ENCODE results near the gene NXPE4. TPM values are rescaled to one million over a fixed set of nuclear protein-coding genes. Genes with fewer than 3 reads are reported as not detected.
"Not testable (repeated sequence)": the region's sequence is repeated elsewhere in the genome, so short reads cannot be mapped to it uniquely, and the experiment has no call there.

The NXPE4 gene
- total RNA-seq, 1 donor from 2014 or later: not detected

DNA sequence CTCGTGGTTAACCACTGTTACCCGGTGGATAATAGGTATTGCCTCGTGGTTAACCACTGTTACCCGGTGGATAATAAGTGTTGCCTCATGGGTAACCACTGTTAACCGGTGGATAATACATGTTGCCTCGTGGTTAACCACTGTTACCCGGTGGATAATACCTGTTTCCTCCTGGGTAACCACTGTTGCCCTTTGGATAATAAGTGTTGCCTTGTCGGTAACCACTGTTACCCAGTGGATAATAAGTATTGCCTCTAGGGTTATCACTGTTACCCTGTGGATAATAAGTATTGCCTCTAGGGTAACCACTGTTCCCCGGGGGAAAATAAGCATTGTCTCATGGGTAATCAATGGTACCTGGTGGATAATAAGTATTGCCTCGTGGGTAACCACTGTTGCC, 15.0 kb upstream of the NXPE4 start:
- no peak for DNase-seq (ENCODE audit: low spot score)

DNA sequence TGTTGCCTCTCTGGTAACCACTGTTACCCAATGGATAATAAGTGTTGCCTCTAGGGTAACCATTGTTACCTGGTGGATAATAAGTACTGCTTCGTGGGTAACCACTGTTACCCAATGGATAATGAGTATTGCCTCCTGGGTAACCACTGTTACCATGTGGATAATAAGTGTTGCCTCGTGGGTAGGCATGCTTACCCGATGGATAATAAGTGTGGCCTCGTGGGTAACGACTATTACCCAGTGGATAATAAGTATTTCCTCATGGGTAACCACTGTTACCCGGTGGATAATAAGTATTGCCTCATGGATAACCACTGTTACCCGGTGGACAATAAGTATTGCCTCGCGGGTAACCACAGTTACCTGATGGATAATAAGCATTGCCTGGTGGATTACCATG, 13.8 kb upstream of the NXPE4 start:
- DNase-seq (ENCODE audit: low spot score): no peak

DNA sequence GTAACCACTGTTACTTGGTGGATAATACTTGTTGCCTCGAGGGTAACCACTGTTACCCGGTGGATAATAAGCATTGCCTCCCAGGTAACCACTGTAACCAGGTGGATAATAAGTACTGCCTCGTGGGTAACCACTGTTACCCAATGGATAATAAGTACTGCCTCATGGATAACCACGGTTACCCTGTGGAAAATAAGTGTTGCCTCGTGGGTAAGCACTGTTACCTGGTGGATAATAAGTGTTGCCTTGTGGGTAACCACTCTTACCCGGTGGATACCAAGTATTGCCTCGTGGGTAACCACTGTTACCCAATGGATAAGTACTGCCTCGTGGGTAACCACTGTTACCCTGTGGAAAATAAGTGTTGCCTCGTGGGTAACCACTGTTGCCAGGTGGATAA, 13.0 kb upstream of the NXPE4 start:
- DNase-seq (ENCODE audit: low spot score): not testable (repeated sequence)

DNA sequence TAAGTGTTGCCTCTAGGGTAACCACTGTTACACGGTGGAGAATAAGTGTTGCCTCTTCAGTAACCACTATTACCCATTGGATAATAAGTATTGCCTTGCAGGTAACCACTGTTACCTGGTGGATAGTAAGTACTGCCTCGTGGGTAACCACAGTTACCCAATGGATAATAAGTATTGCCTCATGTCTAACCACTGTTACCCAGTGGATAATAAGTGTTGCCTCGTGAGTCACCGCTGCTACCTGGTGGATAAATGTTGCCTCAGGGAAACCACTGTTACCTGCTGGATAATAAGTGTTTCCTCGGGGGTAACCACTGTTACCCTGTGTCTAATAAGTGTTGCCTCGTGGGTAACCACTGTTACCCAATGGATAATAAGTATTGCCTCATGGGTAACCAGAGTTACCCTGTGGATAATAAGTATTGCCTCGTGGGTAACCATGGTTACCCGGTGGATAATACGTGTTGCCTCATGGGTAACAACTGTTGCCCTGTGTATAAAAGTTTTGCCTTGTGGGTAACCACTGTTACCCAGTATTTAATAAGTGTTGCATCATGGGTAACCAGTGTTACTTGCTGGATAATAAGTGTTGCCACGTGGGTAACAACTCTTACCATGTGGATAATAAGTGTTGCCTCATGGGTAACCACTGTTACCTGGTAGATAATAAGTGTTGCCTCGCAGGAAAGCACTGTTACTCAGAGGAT, 12.3 kb upstream of the NXPE4 start:
- no peak for DNase-seq (ENCODE audit: low spot score)

- DNase-seq (ENCODE audit: low spot score): not testable (repeated sequence)
Observed at GRCh38 chr11:114606802-114607075, 11.2 kb upstream of the NXPE4 start.

DNA sequence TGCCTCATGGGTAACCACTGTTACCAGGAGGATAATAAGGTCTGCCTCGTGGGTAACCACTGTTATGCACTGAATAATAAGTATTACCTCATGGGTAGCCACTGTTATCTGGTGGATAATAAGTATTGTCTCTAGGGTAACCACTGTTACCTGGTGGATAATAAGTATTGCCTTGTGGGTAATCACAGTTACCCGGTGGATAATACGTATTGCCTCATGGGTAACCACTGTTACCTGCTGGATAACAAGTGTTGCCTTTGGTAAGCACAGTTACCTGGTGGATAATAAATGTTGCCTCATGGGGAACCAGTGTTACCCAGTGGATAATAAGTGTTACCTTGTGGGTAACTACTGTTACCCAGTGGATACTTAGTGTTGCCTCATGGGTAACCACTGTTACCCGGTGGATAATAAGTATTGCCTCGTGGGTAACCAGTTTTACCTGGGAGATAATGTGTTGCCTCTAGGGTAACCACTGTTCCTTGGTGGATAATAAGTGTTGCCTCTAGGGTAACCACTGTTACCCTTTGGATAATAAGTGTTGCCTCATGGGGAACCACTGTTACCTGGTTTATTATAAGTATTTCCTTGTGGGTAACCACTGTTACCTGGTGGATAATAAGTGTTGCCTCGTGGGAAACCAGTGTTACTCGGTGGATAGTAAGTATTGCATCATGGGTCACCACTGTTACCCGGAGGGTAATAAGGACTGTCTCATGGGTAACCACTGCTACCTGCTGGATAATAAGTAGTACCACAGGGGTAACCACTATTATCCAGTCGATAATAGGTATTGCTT, 10.6 kb upstream of the NXPE4 start:
- DNase-seq (ENCODE audit: low spot score): no peak

DNA sequence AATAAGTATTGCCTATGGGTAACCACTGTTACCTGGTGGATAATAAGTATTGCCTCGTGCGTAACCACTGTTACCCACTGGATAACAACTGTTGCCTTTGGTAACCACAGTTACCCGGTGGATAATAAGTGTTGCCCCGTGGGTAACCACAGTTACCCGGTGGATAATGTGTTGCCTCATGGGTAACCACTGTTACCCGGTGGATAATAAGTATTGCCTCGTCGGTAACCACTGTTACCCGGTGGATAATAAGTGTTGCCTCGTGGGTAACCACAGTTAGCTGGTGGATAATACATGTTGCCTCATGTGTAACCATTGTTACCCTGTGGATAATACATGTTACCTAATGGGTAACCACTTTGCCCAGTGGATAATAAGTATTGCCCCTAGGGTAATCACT, 9.8 kb upstream of the NXPE4 start:
- no peak for DNase-seq (ENCODE audit: low spot score)

- DNase-seq (ENCODE audit: low spot score): no peak
Observed at GRCh38 chr11:114604886-114605285, 9.3 kb upstream of the NXPE4 start.

DNA sequence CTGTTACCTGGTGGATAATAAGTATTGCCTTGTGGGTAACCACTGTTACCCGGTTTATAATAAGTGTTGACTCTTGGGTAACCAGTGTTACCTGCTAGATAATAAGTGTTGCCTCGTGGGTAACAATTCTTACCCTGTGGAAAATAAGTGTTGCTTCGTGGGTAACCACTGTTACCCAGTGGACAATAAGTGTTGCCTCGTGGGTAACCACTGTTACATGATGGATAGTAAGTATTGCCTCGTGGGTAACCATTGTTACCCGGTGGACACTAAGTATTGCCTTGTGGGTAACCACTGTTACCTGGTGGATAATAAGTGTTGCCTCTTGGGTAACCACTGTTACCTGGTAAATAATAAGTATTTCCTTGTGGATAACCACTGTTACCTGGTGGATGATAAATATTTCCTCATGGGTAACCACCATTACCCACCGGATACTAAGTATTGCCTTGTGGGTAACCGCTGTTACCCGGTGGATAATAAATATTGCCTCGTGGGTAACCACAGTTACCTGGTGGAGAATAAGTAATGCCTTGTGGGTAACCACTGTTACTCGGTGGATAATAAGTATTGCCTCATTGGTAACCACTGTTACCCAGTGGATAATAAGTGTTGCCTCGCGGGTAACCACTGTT, 8.7 kb upstream of the NXPE4 start:
- DNase-seq (ENCODE audit: low spot score): no peak

DNA sequence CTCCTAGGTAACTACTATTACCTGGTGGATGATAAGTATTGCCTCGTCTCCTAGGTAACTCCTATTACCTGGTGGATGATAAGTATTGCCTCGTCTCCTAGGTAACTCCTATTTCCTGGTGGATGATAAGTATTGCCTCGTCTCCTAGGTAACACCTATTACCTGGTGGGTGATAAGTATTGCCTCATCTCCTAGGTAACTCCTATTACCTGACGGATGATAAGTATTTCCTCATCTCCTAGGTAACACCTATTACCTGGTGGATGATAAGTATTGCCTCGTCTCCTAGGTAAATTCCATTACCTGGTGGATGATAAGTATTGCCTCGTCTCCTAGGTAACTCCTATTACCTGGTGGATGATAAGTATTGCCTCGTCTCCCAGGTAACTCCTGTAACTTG, 7.6 kb upstream of the NXPE4 start:
- not testable (repeated sequence) for DNase-seq (ENCODE audit: low spot score)

GRCh38 chr11:114598461-114598860, 2.9 kb upstream of the NXPE4 start:
- DNase-seq (ENCODE audit: low spot score): no peak

GRCh38 chr11:114596175-114596919, 761 bp upstream of the NXPE4 start:
- no peak for DNase-seq (ENCODE audit: low spot score)

- no peak for DNase-seq (ENCODE audit: low spot score)
Observed at GRCh38 chr11:114594703-114595102, 883 bp downstream of the NXPE4 start.

DNA sequence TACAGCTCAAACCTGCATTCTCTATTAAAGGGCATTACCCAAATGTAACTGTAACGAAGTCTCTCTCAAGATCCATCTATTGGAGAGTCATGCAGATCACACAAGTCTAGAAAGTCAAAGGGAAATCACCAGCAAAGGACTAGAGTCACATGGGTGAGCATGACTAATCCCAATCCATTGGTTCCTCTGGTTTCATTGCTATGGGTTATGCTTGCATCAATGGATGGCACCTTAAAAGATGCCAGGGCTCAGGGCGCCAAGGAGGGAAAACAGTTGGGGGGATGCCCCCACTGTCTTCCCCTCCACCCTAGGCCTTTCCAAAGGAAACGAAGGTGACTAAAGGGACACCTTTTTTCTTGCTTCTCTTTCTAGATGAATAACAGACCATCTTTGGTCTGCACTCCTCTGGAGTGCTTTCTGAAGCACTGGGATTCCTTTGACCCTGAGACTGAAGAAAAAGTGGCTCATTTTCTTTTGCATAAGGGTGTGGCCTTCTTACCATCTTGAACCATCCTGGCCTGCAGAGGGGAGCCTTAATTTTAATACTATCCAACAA, 8.1 kb downstream of the NXPE4 start:
- no peak for DNase-seq (ENCODE audit: low spot score)

- DNase-seq (ENCODE audit: low spot score): no peak
Observed at GRCh38 chr11:114586797-114587196, 8.8 kb downstream of the NXPE4 start.

GRCh38 chr11:114571712-114572111, 23.9 kb downstream of the NXPE4 start:
- DNase-seq (ENCODE audit: low spot score): no peak

- DNase-seq (ENCODE audit: low spot score): no peak
Observed at GRCh38 chr11:114569801-114570200, 25.8 kb downstream of the NXPE4 start.

- no peak for DNase-seq (ENCODE audit: low spot score)
Observed at GRCh38 chr11:114566276-114566675, 29.3 kb downstream of the NXPE4 start.

GRCh38 chr11:114564831-114565230, 30.8 kb downstream of the NXPE4 start:
- no peak for DNase-seq (ENCODE audit: low spot score)

- no peak for DNase-seq (ENCODE audit: low spot score)
Observed at GRCh38 chr11:114563077-114563476, 32.5 kb downstream of the NXPE4 start.

DNA sequence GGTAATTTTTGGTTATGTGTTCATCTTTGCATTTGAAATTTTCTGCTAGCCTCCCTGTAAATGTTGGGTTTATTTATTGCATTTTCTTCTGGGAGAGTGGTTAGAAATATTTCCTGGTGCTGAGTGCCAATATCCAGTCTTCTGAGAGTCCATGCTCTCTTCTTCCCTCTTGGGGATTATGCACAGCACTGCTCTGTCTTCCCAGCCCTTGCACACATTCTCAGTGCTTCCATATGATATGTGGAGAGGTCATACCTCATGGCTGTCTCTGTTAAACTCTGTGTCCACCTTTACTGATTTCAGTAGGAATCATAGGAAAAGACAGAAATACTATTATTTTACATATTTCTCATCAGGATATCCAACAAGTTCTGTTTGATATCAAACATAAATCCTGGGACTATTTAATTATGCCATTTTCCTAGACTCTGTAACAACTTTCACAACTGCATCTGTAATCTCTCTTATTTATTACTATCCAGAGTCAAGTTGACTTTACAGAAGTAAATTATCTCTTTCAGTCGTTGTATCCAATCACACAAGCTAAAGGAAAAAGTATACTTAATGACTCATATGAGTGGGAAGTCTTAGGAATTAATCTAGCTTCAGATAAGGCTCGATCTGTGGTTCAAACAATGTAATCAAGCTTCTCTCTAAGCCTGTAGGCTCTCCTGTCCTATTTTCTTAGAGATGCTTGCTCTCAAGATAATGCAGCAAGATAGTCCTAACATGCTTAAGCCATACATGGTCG, 33.2 kb downstream of the NXPE4 start:
- no peak for DNase-seq (ENCODE audit: low spot score)
